Embryonic facial prominence (tissue), 1 donor: Measurements from ENCODE around the gene RASIP1.

Experiments
- DNase-seq: peaks from one replicate; pipeline ENCODE4 v3.0.0-alpha.2; 2016; ENCODE audit errors: extremely low spot score

The RASIP1 gene

GRCh38 chr19:48755084-48755641 is 14.8 kb upstream of the RASIP1 start, which contains the start of gene FGF21:
FGF21 (plus strand) TSS chr19:48755524; CDS start chr19:48756237, 713 bp downstream.
- DNase-seq: no peak

- no peak for DNase-seq
Observed at GRCh38 chr19:48752496-48753365, 12.3 kb upstream of the RASIP1 start, which contains the start of gene FUT1. FUT1 (minus strand) TSS chr19:48752641; CDS start chr19:48751281, 1,360 bp downstream.

- DNase-seq: no peak
Observed at GRCh38 chr19:48751845-48752495, 11.6 kb upstream of the RASIP1 start.

DNA sequence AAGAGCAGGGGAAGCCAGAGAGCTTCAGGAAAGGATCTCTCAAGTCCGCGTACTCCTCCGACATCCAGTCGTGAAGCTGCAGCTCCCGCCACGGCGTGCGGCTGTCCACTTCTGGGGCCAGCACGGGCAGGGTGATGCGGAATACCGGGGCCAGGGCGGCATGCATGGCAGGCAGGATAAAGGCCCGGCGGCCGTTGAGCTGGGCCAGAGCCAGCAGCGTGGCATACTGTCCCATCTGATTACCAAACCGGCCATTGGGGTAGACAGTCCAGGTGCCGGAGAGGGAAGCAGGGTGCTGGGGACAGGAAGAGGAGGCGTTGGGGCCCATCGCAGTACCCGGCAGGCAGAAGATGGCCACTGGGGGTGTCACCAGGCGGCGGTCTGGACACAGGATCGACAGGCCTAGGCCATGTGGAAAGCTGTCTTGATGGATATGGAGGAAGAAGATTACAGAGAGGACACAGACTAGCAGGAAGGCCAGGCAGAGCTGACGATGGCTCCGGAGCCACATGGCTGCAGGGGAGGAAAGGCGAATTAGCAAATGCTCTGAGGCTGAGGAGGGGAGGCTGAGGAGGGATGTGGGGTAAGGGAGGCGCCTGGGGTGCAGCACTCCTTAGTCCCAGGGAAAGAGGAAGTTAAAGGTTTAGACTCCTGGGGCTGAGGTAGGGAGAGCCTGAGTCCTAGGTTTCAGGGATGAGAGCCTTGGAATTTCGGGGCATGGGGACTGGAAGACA is 10.5 kb upstream of the RASIP1 start:
- no peak for DNase-seq

- no peak for DNase-seq
Observed at GRCh38 chr19:48750351-48750750, 9.9 kb upstream of the RASIP1 start.

DNA sequence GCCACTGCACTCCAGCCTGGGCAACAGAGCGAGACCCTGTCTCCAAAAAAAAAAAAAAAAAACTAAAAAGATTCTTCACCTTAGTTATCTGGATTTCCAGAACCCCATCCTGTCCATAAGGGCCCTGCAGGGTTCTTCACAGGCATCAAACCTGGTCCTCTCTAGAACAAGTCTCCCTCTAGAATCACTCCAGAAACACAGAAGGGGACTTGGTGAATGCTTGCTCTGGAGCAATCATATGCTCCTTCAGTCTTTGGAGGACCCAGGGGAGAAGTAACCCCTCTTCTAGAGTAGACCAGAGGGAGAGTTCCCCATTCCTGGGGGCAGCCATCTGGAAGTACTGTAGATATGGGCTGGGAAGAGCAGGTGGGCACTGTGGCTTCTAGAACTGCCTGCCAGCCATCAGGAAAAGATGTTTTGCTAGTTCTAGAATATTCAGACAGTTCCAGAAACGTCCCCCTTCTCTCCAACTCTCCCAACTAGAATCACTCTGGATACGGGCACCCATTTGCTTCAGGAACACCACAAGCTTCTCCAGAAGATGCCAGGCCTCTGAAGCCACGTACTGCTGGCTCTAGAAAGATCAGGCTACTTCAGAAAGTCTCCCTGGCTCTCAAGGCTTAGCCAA is 9.3 kb upstream of the RASIP1 start:
- DNase-seq: no peak

DNA sequence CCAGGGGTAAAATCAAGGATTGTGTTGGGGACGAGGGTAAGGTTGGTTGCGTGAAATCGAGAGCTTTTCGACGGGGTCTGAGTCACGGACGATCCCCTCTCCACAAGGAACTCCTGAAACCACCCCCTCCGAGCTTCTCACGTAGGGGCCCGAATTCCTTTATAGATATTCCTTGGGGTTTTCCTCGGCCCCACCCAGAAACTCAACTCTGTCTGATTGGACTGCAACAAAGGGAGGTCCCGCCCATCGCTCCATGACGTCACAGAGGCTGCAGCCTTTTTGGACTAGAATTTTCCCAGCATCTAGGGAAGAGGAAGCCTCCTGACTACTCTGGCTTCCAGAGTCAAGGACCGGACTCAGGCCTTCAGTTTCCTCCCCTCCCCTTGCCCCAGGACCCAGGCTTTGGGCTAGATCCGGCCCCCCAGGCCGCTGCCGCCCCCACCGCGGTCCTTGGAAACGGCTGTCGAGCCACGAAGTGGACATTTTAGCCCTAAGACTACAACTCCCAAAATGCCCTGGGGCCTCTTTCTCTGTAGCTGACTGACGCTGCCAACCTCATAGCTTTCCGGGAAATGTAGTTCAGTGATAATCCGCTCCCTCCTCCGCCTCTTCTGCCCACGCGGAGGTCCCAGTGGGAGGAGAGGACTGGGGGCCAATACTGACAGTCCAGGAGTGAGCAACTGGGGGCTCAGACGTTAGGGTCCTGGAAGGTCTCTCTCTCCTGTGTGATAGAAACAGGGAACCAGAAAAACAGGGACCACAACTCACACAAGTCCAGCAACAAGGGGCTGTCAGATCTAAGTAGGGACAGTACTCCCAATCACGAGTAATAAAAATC is 6.5 kb upstream of the RASIP1 start, which contains the start of gene IZUMO1:
Gene IZUMO1 (minus strand): TSS at position 172 of the 838 bp plus-strand sequence. CDS start 1,050 bp downstream, outside the sequence.
- peak; percentile 84 for DNase-seq

GRCh38 chr19:48746110-48746509 is 5.7 kb upstream of the RASIP1 start:
- DNase-seq: no peak

- DNase-seq: no peak
Observed at GRCh38 chr19:48745208-48745995, 5.0 kb upstream of the RASIP1 start.

DNA sequence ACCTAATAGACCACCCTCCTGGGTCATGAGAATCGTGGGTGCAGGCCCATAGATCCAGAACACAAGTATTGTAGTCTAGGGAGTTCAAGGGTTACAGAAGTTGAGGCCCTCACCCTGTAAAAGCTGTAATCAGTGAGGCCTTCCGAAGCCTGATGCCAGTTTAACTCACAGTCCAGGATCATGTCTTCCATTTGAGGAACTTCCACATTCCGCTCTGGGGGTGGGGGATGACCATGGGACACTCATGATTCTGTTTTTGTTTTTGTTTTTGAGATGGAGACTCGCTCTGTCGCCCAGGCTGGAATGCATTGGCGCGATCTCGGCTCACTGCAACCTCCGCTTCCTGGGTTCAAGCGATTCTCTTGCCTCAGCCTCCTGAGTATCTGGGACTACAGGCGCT is 1.7 kb upstream of the RASIP1 start:
- no peak for DNase-seq

GRCh38 chr19:48741129-48741999 is 954 bp upstream of the RASIP1 start:
- DNase-seq: no peak

- no peak for DNase-seq
Observed at GRCh38 chr19:48739404-48740163, 826 bp downstream of the RASIP1 start.

GRCh38 chr19:48738557-48739403 is 1.6 kb downstream of the RASIP1 start:
- DNase-seq: peak; percentile 55

DNA sequence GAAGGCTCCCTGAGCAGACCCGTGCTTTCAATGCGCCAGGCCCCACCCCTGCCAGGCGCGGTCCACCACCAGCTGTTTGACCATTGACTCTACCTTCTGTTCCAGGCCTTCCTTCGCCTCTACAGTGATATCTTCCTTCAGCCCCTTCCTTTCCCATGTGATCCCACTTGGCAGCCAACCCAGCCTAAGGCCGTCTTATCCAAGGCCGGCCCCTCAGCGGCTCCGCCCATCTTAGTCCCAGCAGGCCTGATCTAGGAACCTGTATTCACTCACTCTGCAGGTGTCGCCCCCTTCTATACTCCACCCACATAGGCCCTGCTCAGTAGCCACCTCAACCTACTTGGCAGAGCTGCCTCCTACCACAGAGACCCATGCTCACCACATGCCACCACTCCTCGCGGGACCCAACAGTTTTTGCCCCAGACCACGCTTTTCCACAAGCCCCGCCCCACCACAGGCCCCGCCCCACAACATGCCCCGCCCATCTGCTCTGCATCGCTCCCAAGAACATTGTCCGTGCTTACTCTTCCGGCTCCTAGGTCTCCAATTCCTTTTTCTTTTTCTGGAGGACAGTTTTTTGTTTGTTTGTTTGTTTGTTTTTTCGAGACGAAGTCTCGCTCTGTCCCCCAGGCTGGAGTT is 2.9 kb downstream of the RASIP1 start:
- no peak for DNase-seq

GRCh38 chr19:48735031-48735615 is 5.3 kb downstream of the RASIP1 start:
- no peak for DNase-seq

GRCh38 chr19:48734625-48735024 is 5.8 kb downstream of the RASIP1 start:
- no peak for DNase-seq
